ENCODE data around the gene SPNS3.

SPNS3 gene

GRCh38 chr17:4511199-4511932 lies 77.6 kb downstream of the SPNS3 start:
- no peak for DNase-seq

GRCh38 chr17:4512156-4513112 lies 78.7 kb downstream of the SPNS3 start:
- no peak for DNase-seq

- no peak for DNase-seq
Observed at GRCh38 chr17:4513113-4514032, 79.6 kb downstream of the SPNS3 start.

DNA sequence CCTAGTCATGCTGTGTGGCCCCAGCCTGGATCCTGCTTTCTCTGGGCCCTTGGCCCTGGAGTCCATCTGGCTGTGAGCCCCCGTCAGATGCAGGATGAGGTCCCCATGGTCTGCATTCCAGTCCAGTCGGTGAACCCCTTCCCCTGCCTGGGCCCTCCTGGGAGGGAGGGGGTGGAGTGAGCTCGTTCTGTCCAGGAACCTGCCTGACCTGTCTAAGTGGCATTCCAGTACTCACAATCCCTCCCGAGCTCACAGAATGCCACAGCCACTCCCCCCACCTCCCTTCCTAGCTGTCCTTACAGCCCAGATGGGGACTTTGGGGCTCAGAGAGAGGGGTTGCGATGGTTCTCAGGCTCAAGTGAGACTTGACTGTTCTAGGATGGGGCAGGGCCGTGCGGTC lies 80.5 kb downstream of the SPNS3 start:
- DNase-seq = no peak

- DNase-seq = no peak
Observed at GRCh38 chr17:4514779-4515178, 81.0 kb downstream of the SPNS3 start.

- no peak for DNase-seq
Observed at GRCh38 chr17:4515501-4515900, 81.8 kb downstream of the SPNS3 start.

- DNase-seq = no peak
Observed at GRCh38 chr17:4516735-4517134, 83.0 kb downstream of the SPNS3 start.

DNA sequence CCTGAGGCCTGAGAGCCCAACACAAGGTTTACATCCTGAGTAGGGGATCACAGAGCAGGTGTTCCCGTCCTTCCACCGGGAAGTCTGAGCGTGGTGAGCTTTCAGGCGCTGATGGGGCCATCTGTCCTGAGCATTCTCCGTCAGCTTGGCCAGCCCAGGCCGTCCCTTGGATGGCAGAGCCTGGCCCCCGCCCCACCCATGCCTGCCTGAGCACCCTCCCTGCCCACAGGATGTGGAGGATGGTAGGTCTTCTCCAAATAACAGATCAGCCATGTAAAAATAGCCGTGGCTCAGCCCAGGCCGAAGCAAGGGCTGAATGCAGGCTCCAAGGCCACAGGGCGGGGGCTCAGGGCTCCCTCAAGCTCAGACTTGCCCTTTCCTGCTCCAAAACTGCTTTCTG lies 85.2 kb downstream of the SPNS3 start:
- DNase-seq = no peak

DNA sequence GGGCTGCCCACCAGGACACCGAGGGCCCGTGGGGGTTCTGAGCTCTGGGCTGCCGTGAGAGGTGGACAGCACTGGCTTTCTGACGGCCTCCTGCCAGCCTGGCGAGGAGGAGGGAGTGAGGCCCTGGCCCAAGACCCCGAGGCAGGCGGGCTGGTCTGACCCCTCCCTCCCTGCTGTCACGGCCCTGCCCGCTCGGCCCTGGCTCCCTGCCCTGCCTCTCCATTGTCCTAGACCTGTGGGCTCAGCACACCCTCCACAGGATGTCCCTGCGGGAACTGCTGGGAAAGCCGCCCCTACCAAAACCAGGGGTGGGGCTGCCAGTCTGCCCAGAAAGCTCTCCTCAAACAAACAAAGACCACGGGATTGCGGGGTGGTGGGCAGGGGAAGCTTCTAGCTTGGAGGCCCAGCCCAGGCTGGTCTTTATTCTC lies 85.6 kb downstream of the SPNS3 start:
- no peak for DNase-seq

GRCh38 chr17:4520060-4520893 lies 86.5 kb downstream of the SPNS3 start:
- DNase-seq = no peak

GRCh38 chr17:4520894-4521600 lies 87.3 kb downstream of the SPNS3 start:
- no peak for DNase-seq

- no peak for DNase-seq
Observed at GRCh38 chr17:4522661-4523060, 88.9 kb downstream of the SPNS3 start.

DNA sequence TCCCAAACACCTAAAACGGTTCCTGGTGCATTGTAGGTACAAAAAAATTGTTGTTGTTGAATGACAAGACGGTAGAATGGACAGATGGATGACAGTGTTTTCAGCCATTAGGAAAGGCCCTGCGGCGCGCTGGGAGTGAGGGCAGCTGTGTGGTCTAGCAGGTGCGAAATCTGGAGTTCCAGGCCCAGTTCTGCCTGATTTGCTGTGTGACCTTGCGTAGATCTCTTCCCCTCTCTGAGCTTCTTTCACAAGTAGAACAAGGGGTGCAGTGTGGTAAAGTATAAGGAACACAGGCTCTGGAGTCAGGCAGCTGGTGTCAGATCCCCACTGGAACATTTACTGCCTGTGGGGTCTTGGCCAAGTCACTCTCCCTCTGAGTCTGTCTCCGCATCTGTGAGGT lies 90.2 kb downstream of the SPNS3 start:
- no peak for DNase-seq

DNA sequence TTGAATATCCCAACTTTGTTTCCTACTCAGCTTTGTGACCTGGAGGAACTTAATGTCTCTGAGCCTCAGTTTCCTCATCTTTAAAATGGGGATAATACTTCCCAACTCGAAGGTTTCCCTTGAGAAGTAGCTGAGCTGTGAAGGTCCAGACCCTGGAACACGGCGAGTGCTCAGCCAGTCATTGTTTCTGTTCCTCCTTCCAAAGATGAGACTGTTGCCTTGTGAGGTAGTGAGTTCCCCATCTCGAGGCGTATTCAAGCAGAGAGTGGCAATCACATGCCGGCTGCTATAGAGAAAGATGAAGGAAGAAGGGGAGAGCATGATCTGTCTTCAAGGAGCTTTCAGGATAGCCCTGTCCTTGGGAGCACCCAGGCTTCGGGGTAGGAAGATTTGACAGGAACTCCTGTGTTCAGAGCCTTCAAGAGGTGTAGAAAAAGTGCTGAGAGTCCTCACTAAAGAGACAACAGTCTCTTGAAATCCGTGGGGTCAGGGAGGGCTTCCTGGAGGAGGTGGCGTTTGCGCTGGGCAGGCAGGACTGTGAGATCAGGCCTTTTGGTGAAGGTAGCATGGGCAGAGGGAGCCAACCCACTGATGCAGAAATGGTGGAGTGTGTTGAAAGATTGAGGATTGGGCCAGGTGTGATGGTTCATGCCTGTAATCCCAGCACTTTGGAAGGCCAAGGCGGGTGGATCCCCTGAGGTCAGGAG lies 92.1 kb downstream of the SPNS3 start:
- DNase-seq = no peak

DNA sequence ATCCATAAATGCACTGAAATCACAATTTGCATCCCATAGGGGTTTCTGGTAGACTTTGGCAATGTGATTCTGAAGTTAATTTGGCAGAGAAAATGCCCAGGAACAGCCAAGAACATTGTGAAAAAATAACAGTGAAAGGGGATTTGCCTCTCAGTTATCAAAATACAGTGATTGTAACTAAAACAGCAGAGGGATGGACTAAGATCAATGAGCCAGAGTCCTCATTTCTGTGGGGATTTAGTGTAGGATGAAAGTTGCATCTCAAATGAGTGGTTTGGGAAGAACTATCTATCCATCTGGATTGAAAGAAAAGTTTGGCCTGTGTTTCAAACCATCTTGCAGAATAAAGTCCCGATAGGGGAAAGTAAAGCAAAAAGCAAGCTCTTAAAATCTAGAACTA lies 93.4 kb downstream of the SPNS3 start:
- no peak for DNase-seq

GRCh38 chr17:4527566-4528125 lies 93.9 kb downstream of the SPNS3 start:
- no peak for DNase-seq

DNA sequence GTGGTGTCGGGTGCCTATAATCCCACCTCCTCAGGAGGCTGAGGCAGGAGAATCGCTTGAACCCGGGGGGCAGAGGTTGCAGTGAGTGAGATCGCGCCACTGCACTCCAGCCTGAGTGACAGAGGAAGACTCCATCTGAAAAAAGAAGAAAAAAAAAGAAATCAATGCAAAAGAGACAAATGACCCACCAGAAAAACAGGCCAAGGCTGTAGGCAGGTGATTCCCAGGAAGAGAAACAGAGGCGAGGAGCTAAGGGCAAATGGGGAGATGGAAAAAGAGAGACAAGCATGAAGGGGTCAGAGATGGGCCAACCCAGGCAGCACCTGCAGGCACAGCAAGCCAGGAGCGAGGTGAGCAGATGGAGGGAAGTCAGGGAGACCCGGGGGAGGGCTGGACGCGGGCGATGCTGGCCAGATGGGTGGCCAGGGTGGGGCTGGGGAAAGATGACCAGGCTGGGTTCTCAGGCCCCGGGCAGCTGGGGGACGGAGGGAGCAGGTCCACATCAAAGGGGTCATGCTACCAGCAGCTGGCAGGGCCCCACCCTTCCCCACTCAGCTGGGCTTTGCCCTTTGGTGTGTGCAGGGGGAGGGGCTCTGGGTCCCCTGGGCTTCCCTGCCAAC lies 95.9 kb downstream of the SPNS3 start:
- no peak for DNase-seq

GRCh38 chr17:4530799-4531730 lies 97.3 kb downstream of the SPNS3 start:
- DNase-seq = no peak

Measured in CD4-positive, alpha-beta T cell treated with Interleukin-17A for 4 hours (primary cell).